ENCODE data around the gene SH3YL1. TPM values are rescaled to one million over a fixed set of nuclear protein-coding genes. Genes with fewer than 3 reads are reported as not detected.

The SH3YL1 gene
- total RNA-seq, 1 experiment from 2014 or later, result 84.7 TPM

- ChIA-PET CTCF (no interaction called here), POLR2A (ENCODE audit: unreplicated experiment) (no interaction called here)
- Histone ChIP-seq H2AFZ (no peak overlapping the region), H3K9me2 (ENCODE audit: insufficient read depth) (no peaks in the 10 kb centered on the region), H3K4me1 (replicated peaks; ENCODE audit: insufficient read depth) (no peaks in the 10 kb centered on the region), H3K4me3 (no peak overlapping the region), H3K27me3 (ENCODE audit: insufficient read depth, low read depth) (no peaks in the 10 kb centered on the region), H3K36me3 (ENCODE audit: low read depth) (peaks cover 38% of the 10 kb centered on the region), H3K9me3 (ENCODE audit: insufficient read depth, low read depth) (peaks cover 8% of the 10 kb centered on the region), H3F3A (ENCODE audit: insufficient read depth, low read depth) (no peaks in the 10 kb centered on the region; the same call in 1 of the 2 replicates), H3K79me2 (ENCODE audit: low read depth) (no peaks in the 10 kb centered on the region), H3K27ac (no peak overlapping the region), H4K20me1 (ENCODE audit: insufficient read depth) (no peaks in the 10 kb centered on the region; the same call in 1 of the 2 replicates), H3K4me2 (no peak overlapping the region)
- no peak for DNase-seq
- intact Hi-C loops (cut with micrococcal nuclease; ENCODE audit: unreplicated experiment), result no loop called here
- TF ChIP-seq EZH2 (IDR thresholded peaks at IDR 0.05; ENCODE audit: low read depth) (no peak), CTCF (conservative IDR thresholded peaks at IDR 0.05) (no peak)
- no TSS peak for BruUV-seq (replicated peaks)
Observed at GRCh38 chr2:238869-239268, 25.0 kb downstream of the SH3YL1 start.

- no peak for DNase-seq
- Histone ChIP-seq H4K20me1 (ENCODE audit: insufficient read depth) (no peaks in the 10 kb centered on the region; the same call in 1 of the 2 replicates), H3K27ac (no peak overlapping the region), H3K9me2 (ENCODE audit: insufficient read depth) (no peaks in the 10 kb centered on the region), H2AFZ (no peak overlapping the region), H3K9me3 (ENCODE audit: insufficient read depth, low read depth) (peaks cover 8% of the 10 kb centered on the region), H3K4me3 (no peak overlapping the region), H3K27me3 (ENCODE audit: insufficient read depth, low read depth) (no peaks in the 10 kb centered on the region), H3F3A (ENCODE audit: insufficient read depth, low read depth) (no peaks in the 10 kb centered on the region; the same call in 1 of the 2 replicates), H3K4me1 (replicated peaks; ENCODE audit: insufficient read depth) (no peaks in the 10 kb centered on the region), H3K36me3 (ENCODE audit: low read depth) (peaks cover 38% of the 10 kb centered on the region), H3K79me2 (ENCODE audit: low read depth) (no peaks in the 10 kb centered on the region), H3K4me2 (no peak overlapping the region)
- POLR2A ChIA-PET (ENCODE audit: unreplicated experiment), result no interaction called here
- CTCF ChIA-PET, result no interaction called here
- intact Hi-C loops (cut with micrococcal nuclease; ENCODE audit: unreplicated experiment), result no loop called here
- BruUV-seq (replicated peaks), result no TSS peak
- no peak for TF ChIP-seq EZH2 (IDR thresholded peaks at IDR 0.05; ENCODE audit: low read depth)
- TF ChIP-seq CTCF (conservative IDR thresholded peaks at IDR 0.05), result no peak
Observed at GRCh38 chr2:238431-238830, 25.4 kb downstream of the SH3YL1 start.

DNA sequence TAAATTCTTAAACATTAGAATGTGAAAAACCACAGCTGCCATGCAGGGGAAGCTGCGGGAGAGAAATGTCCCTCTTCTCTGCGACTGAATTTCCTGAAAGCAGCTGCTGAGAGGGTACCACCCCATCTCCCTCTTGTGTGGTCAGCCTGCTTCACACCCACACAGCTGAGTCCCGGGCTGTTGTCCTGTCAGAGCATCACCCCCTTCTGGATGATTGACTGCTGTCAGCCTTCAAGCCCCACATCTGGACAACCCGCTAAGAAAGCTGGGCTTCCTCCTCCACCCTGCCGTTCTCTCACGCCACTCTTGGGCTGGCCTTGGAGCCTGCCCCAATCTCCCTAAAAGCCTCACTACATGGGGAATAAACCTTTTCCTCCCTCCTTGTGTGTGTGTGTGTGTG, 26.0 kb downstream of the SH3YL1 start:
- Histone ChIP-seq H3K9me3 (ENCODE audit: insufficient read depth, low read depth) (peaks cover 8% of the 10 kb centered on the region), H3K27ac (no peak overlapping the region), H3F3A (ENCODE audit: insufficient read depth, low read depth) (no peaks in the 10 kb centered on the region; the same call in 1 of the 2 replicates), H3K79me2 (ENCODE audit: low read depth) (no peaks in the 10 kb centered on the region), H3K4me2 (no peak overlapping the region), H2AFZ (no peak overlapping the region), H3K4me3 (no peak overlapping the region), H3K9me2 (ENCODE audit: insufficient read depth) (no peaks in the 10 kb centered on the region), H3K36me3 (ENCODE audit: low read depth) (peaks cover 35% of the 10 kb centered on the region), H3K27me3 (ENCODE audit: insufficient read depth, low read depth) (no peaks in the 10 kb centered on the region), H4K20me1 (ENCODE audit: insufficient read depth) (no peaks in the 10 kb centered on the region; the same call in 1 of the 2 replicates), H3K4me1 (replicated peaks; ENCODE audit: insufficient read depth) (no peaks in the 10 kb centered on the region)
- BruUV-seq (replicated peaks), result no TSS peak
- intact Hi-C loops (cut with micrococcal nuclease; ENCODE audit: unreplicated experiment), result no loop called here
- TF ChIP-seq EZH2 (IDR thresholded peaks at IDR 0.05; ENCODE audit: low read depth) (no peak), CTCF (conservative IDR thresholded peaks at IDR 0.05) (no peak)
- ChIA-PET POLR2A (ENCODE audit: unreplicated experiment) (no interaction called here), CTCF (no interaction called here)
- DNase-seq, result no peak
